Measurements from ENCODE around the gene NSD2.

NSD2 gene

GRCh38 chr4:1873291-1873690 lies 2.1 kb downstream of the NSD2 start:
- Histone ChIP-seq H3K4me1 (ENCODE audit: control insufficient read depth, insufficient read depth, low read length) (peaks cover 9% of the 10 kb centered on the region), H3K4me3 (ENCODE audit: low read length) (no peak overlapping the region), H3K9ac (ENCODE audit: low read length) (no peak overlapping the region), H3K27ac (ENCODE audit: low read depth, low read length) (no peak overlapping the region), H3K27me3 (ENCODE audit: control insufficient read depth, insufficient read depth, low read length) (no peaks in the 10 kb centered on the region), H3K36me3 (ENCODE audit: control insufficient read depth, insufficient read depth, low read length) (no peaks in the 10 kb centered on the region)

- Histone ChIP-seq H3K4me1 (ENCODE audit: control insufficient read depth, insufficient read depth, low read length) (peaks cover 9% of the 10 kb centered on the region), H3K4me3 (ENCODE audit: low read length) (no peak overlapping the region), H3K36me3 (ENCODE audit: control insufficient read depth, insufficient read depth, low read length) (no peaks in the 10 kb centered on the region), H3K27ac (ENCODE audit: low read depth, low read length) (no peak overlapping the region), H3K9ac (ENCODE audit: low read length) (no peak overlapping the region), H3K27me3 (ENCODE audit: control insufficient read depth, insufficient read depth, low read length) (no peaks in the 10 kb centered on the region)
Measured at GRCh38 chr4:1873776-1874175, 2.6 kb downstream of the NSD2 start.

- H3K27me3 ChIP-seq (ENCODE audit: control insufficient read depth, insufficient read depth, low read length), result no peaks in the 10 kb centered on the region
- no peak overlapping the region for H3K9ac ChIP-seq (ENCODE audit: low read length)
- no peak overlapping the region for H3K27ac ChIP-seq (ENCODE audit: low read depth, low read length)
- no peaks in the 10 kb centered on the region for H3K36me3 ChIP-seq (ENCODE audit: control insufficient read depth, insufficient read depth, low read length)
- no peak overlapping the region for H3K4me3 ChIP-seq (ENCODE audit: low read length)
- peaks cover 9% of the 10 kb centered on the region for H3K4me1 ChIP-seq (ENCODE audit: control insufficient read depth, insufficient read depth, low read length)
Measured at GRCh38 chr4:1874201-1874600, 3.0 kb downstream of the NSD2 start.

GRCh38 chr4:1879485-1879884 lies 8.3 kb downstream of the NSD2 start:
- Histone ChIP-seq H3K27me3 (ENCODE audit: control insufficient read depth, insufficient read depth, low read length) (no peaks in the 10 kb centered on the region), H3K36me3 (ENCODE audit: control insufficient read depth, insufficient read depth, low read length) (no peaks in the 10 kb centered on the region), H3K9ac (ENCODE audit: low read length) (no peak overlapping the region), H3K4me1 (ENCODE audit: control insufficient read depth, insufficient read depth, low read length) (no peaks in the 10 kb centered on the region), H3K4me3 (ENCODE audit: low read length) (no peak overlapping the region), H3K27ac (ENCODE audit: low read depth, low read length) (no peak overlapping the region)

GRCh38 chr4:1880332-1880731 lies 9.1 kb downstream of the NSD2 start:
- no peaks in the 10 kb centered on the region for H3K36me3 ChIP-seq (ENCODE audit: control insufficient read depth, insufficient read depth, low read length)
- no peak overlapping the region for H3K9ac ChIP-seq (ENCODE audit: low read length)
- H3K4me1 ChIP-seq (ENCODE audit: control insufficient read depth, insufficient read depth, low read length), result no peaks in the 10 kb centered on the region
- H3K4me3 ChIP-seq (ENCODE audit: low read length), result no peak overlapping the region
- H3K27ac ChIP-seq (ENCODE audit: low read depth, low read length), result no peak overlapping the region
- no peaks in the 10 kb centered on the region for H3K27me3 ChIP-seq (ENCODE audit: control insufficient read depth, insufficient read depth, low read length)

GRCh38 chr4:1882850-1883271 lies 11.7 kb downstream of the NSD2 start:
- Histone ChIP-seq H3K4me3 (ENCODE audit: low read length) (no peak overlapping the region), H3K27me3 (ENCODE audit: control insufficient read depth, insufficient read depth, low read length) (no peaks in the 10 kb centered on the region), H3K27ac (ENCODE audit: low read depth, low read length) (no peak overlapping the region), H3K36me3 (ENCODE audit: control insufficient read depth, insufficient read depth, low read length) (no peaks in the 10 kb centered on the region), H3K9ac (ENCODE audit: low read length) (no peak overlapping the region), H3K4me1 (ENCODE audit: control insufficient read depth, insufficient read depth, low read length) (no peaks in the 10 kb centered on the region)

- H3K27me3 ChIP-seq (ENCODE audit: control insufficient read depth, insufficient read depth, low read length), result no peaks in the 10 kb centered on the region
- H3K4me3 ChIP-seq (ENCODE audit: low read length), result no peak overlapping the region
- no peaks in the 10 kb centered on the region for H3K4me1 ChIP-seq (ENCODE audit: control insufficient read depth, insufficient read depth, low read length)
- no peak overlapping the region for H3K27ac ChIP-seq (ENCODE audit: low read depth, low read length)
- no peaks in the 10 kb centered on the region for H3K36me3 ChIP-seq (ENCODE audit: control insufficient read depth, insufficient read depth, low read length)
- H3K9ac ChIP-seq (ENCODE audit: low read length), result no peak overlapping the region
Measured at GRCh38 chr4:1883583-1883982, 12.4 kb downstream of the NSD2 start.

GRCh38 chr4:1885414-1885813 lies 14.2 kb downstream of the NSD2 start:
- Histone ChIP-seq H3K27me3 (ENCODE audit: control insufficient read depth, insufficient read depth, low read length) (no peaks in the 10 kb centered on the region), H3K4me3 (ENCODE audit: low read length) (no peak overlapping the region), H3K36me3 (ENCODE audit: control insufficient read depth, insufficient read depth, low read length) (no peaks in the 10 kb centered on the region), H3K4me1 (ENCODE audit: control insufficient read depth, insufficient read depth, low read length) (no peaks in the 10 kb centered on the region), H3K9ac (ENCODE audit: low read length) (no peak overlapping the region), H3K27ac (ENCODE audit: low read depth, low read length) (no peak overlapping the region)

GRCh38 chr4:1887052-1887451 lies 15.9 kb downstream of the NSD2 start:
- Histone ChIP-seq H3K4me3 (ENCODE audit: low read length) (no peak overlapping the region), H3K27ac (ENCODE audit: low read depth, low read length) (no peak overlapping the region), H3K27me3 (ENCODE audit: control insufficient read depth, insufficient read depth, low read length) (no peaks in the 10 kb centered on the region), H3K9ac (ENCODE audit: low read length) (no peak overlapping the region), H3K36me3 (ENCODE audit: control insufficient read depth, insufficient read depth, low read length) (no peaks in the 10 kb centered on the region), H3K4me1 (ENCODE audit: control insufficient read depth, insufficient read depth, low read length) (no peaks in the 10 kb centered on the region)

GRCh38 chr4:1890979-1891570 lies 19.9 kb downstream of the NSD2 start:
- H3K4me1 ChIP-seq (ENCODE audit: control insufficient read depth, insufficient read depth, low read length), result no peaks in the 10 kb centered on the region
- no peaks in the 10 kb centered on the region for H3K36me3 ChIP-seq (ENCODE audit: control insufficient read depth, insufficient read depth, low read length)
- H3K9ac ChIP-seq (ENCODE audit: low read length), result no peak overlapping the region
- H3K4me3 ChIP-seq (ENCODE audit: low read length), result no peak overlapping the region
- no peaks in the 10 kb centered on the region for H3K27me3 ChIP-seq (ENCODE audit: control insufficient read depth, insufficient read depth, low read length)
- H3K27ac ChIP-seq (ENCODE audit: low read depth, low read length), result no peak overlapping the region

- H3K9ac ChIP-seq (ENCODE audit: low read length), result no peak overlapping the region
- peaks cover 2% of the 10 kb centered on the region for H3K36me3 ChIP-seq (ENCODE audit: control insufficient read depth, insufficient read depth, low read length)
- H3K4me1 ChIP-seq (ENCODE audit: control insufficient read depth, insufficient read depth, low read length), result no peaks in the 10 kb centered on the region
- no peak overlapping the region for H3K27ac ChIP-seq (ENCODE audit: low read depth, low read length)
- H3K27me3 ChIP-seq (ENCODE audit: control insufficient read depth, insufficient read depth, low read length), result no peaks in the 10 kb centered on the region
- no peak overlapping the region for H3K4me3 ChIP-seq (ENCODE audit: low read length)
Measured at GRCh38 chr4:1895971-1896657, 24.9 kb downstream of the NSD2 start.

GRCh38 chr4:1896658-1896991 lies 25.4 kb downstream of the NSD2 start:
- Histone ChIP-seq H3K9ac (ENCODE audit: low read length) (no peak overlapping the region), H3K27me3 (ENCODE audit: control insufficient read depth, insufficient read depth, low read length) (no peaks in the 10 kb centered on the region), H3K4me3 (ENCODE audit: low read length) (no peak overlapping the region), H3K36me3 (ENCODE audit: control insufficient read depth, insufficient read depth, low read length) (peaks cover 5% of the 10 kb centered on the region), H3K27ac (ENCODE audit: low read depth, low read length) (no peak overlapping the region), H3K4me1 (ENCODE audit: control insufficient read depth, insufficient read depth, low read length) (no peaks in the 10 kb centered on the region)

GRCh38 chr4:1898007-1898406 lies 26.8 kb downstream of the NSD2 start:
- Histone ChIP-seq H3K4me3 (ENCODE audit: low read length) (no peak overlapping the region), H3K36me3 (ENCODE audit: control insufficient read depth, insufficient read depth, low read length) (peaks cover 7% of the 10 kb centered on the region), H3K9ac (ENCODE audit: low read length) (no peak overlapping the region), H3K4me1 (ENCODE audit: control insufficient read depth, insufficient read depth, low read length) (no peaks in the 10 kb centered on the region), H3K27me3 (ENCODE audit: control insufficient read depth, insufficient read depth, low read length) (no peaks in the 10 kb centered on the region), H3K27ac (ENCODE audit: low read depth, low read length) (no peak overlapping the region)

All from rectal smooth muscle tissue (tissue), 1 donor.